Measurements from ENCODE around the gene UBR3. TPM values are rescaled to one million over a fixed set of nuclear protein-coding genes. Genes with fewer than 3 reads are reported as not detected.

UBR3 gene
- total RNA-seq, 1 experiment from 2014 or later, result 16.4 TPM

- no peak overlapping the region for H3K4me3 Mint-ChIP-seq
- peaks cover 3% of the 10 kb centered on the region; the same call in 1 of the 2 replicates for H3K4me1 Mint-ChIP-seq
- CTCF ChIA-PET, result no interaction called here
- POLR2A ChIA-PET, result no interaction called here
- no peaks in the 10 kb centered on the region for H3K9me3 Mint-ChIP-seq
- H3K36me3 Mint-ChIP-seq, result no peaks in the 10 kb centered on the region
- peak overlapping the region; percentile 61; the same call in 1 of the 2 replicates for H3K27ac Mint-ChIP-seq
- ATAC-seq (no peak), DNase-seq (ENCODE audit: low spot score) (no peak)
- TF ChIP-seq TP53 (CRISPR knock-in tag; IDR thresholded peaks at IDR 0.05), result no peak
- TF ChIP-seq ERG (CRISPR knock-in tag; IDR thresholded peaks at IDR 0.05), result no peak
- no peaks in the 10 kb centered on the region for H3K27me3 Mint-ChIP-seq (ENCODE audit: low read depth)
Observed at GRCh38 chr2:170038734-170039133, 211.5 kb downstream of the UBR3 start.

- no peak for TF ChIP-seq ZNF263 (CRISPR knock-in tag; IDR thresholded peaks at IDR 0.05; ENCODE audit: low read depth)
- peak; percentile 86; the same call in 1 of the 2 replicates for TF ChIP-seq ZNF121 (CRISPR knock-in tag; IDR thresholded peaks at IDR 0.05)
- Mint-ChIP-seq H3K36me3 (no peaks in the 10 kb centered on the region), H3K27ac (no peak overlapping the region), H3K9me3 (no peaks in the 10 kb centered on the region), H3K4me1 (peaks cover 3% of the 10 kb centered on the region; the same call in 1 of the 2 replicates), H3K27me3 (ENCODE audit: low read depth) (no peaks in the 10 kb centered on the region), H3K4me3 (no peak overlapping the region)
- no peak for DNase-seq (ENCODE audit: low spot score)
- CTCF ChIA-PET, result no interaction called here
- POLR2A ChIA-PET, result no interaction called here
- no peak for ATAC-seq
Observed at GRCh38 chr2:170039401-170040172, 212.3 kb downstream of the UBR3 start.

- no peaks in the 10 kb centered on the region for H3K27me3 Mint-ChIP-seq (ENCODE audit: low read depth)
- no peak for DNase-seq (ENCODE audit: low spot score)
- H3K27ac Mint-ChIP-seq, result 0 out of 2 replicates have a peak overlapping the region, but pooled peaks have one; percentile 2
- H3K4me1 Mint-ChIP-seq, result peaks cover 10% of the 10 kb centered on the region
- ATAC-seq, result no peak
- ChIA-PET POLR2A (no interaction called here), CTCF (no interaction called here)
- no peak overlapping the region for H3K4me3 Mint-ChIP-seq
- no peaks in the 10 kb centered on the region for H3K9me3 Mint-ChIP-seq
- no peaks in the 10 kb centered on the region for H3K36me3 Mint-ChIP-seq
- no peak for TF ChIP-seq ZNF532 (CRISPR knock-in tag; IDR thresholded peaks at IDR 0.05; ENCODE audit: borderline replicate concordance)
- TF ChIP-seq SMAD4 (CRISPR knock-in tag; IDR thresholded peaks at IDR 0.05), result no peak
- no peak for TF ChIP-seq NR1H2 (CRISPR knock-in tag; IDR thresholded peaks at IDR 0.05)
- no peak for TF ChIP-seq MXD4 (CRISPR knock-in tag; IDR thresholded peaks at IDR 0.05; ENCODE audit: borderline replicate concordance)
- TF ChIP-seq ZNF121 (CRISPR knock-in tag; IDR thresholded peaks at IDR 0.05), result no peak
- no peak for TF ChIP-seq ATF2 (CRISPR knock-in tag; IDR thresholded peaks at IDR 0.05; ENCODE audit: borderline replicate concordance, low read depth)
- no peak for TF ChIP-seq CBFB (CRISPR knock-in tag; IDR thresholded peaks at IDR 0.05; ENCODE audit: low read depth)
- TF ChIP-seq SMAD3 (CRISPR knock-in tag; IDR thresholded peaks at IDR 0.05; ENCODE audit: borderline replicate concordance), result no peak
- no peak for TF ChIP-seq ZBTB43 (CRISPR knock-in tag; IDR thresholded peaks at IDR 0.05)
- TF ChIP-seq FOXJ3 (CRISPR knock-in tag; IDR thresholded peaks at IDR 0.05; ENCODE audit: borderline replicate concordance), result no peak
- TF ChIP-seq TEAD4 (CRISPR knock-in tag; IDR thresholded peaks at IDR 0.05), result no peak
- TF ChIP-seq GRHL2 (CRISPR knock-in tag; IDR thresholded peaks at IDR 0.05; ENCODE audit: insufficient replicate concordance, severe bottlenecking), result no peak
- no peak for TF ChIP-seq STAT6 (CRISPR knock-in tag; conservative IDR thresholded peaks at IDR 0.05; ENCODE audit: low read depth)
- no peak for TF ChIP-seq NR2C2 (CRISPR knock-in tag; IDR thresholded peaks at IDR 0.05)
- TF ChIP-seq NR3C1 (CRISPR knock-in tag; conservative IDR thresholded peaks at IDR 0.05; ENCODE audit: low read depth), result no peak
Observed at GRCh38 chr2:170044751-170045478, 217.7 kb downstream of the UBR3 start.

All from WTC11 (cell line).